Measurements from ENCODE around the gene ADRA2B. TPM values are rescaled to one million over a fixed set of nuclear protein-coding genes. Genes with fewer than 3 reads are reported as not detected.
"Not testable (repeated sequence)": the region's sequence is repeated elsewhere in the genome, so short reads cannot be mapped to it uniquely, and the experiment has no call there.

The ADRA2B gene
- total RNA-seq, 2 donors from 2014 or later: 0.54 to 0.90 TPM

DNA sequence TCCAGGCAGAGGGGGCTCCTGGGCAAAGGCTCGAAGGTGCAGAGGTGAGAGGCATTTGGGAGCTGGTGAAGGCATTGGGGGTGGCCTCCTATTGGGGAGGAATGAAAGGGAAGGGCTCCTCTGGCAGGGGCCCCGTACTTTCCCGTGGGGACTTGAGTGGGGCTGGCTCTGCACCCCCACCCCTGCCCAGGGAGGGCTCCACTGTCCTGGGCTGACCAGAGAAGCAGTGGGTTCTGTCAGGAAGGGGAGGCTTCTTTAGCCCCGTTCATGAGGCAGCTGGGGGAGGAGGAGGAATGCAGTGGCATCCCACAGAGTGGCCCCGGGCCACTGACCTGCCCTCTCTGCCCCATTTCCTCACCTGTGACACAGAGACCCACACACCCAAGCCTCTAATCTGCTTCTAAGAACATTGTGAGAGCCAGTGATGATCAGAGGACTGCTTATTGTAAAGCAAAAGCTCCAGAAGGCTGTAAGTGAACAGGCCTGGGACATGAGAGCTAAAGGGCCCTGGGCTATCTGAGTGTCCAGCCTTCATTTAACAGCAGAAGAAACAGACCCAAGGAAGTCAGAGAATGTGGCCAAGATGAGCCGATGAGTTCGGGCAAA, 43.1 kb downstream of the ADRA2B start:
- Histone ChIP-seq H3K36me3 (no peaks in the 10 kb centered on the region), H3K4me1 (no peaks in the 10 kb centered on the region), H3K27me3 (no peaks in the 10 kb centered on the region), H3K4me3 (no peak overlapping the region), H3K9me3 (no peaks in the 10 kb centered on the region), H3K9ac (ENCODE audit: low read depth in 2 of 2, low read length in 2 of 2) (no peak overlapping the region), H3K27ac (no peak overlapping the region)
- intact Hi-C loops (cut with DNase I): no loop called here
- TF ChIP-seq, protein P1, sequence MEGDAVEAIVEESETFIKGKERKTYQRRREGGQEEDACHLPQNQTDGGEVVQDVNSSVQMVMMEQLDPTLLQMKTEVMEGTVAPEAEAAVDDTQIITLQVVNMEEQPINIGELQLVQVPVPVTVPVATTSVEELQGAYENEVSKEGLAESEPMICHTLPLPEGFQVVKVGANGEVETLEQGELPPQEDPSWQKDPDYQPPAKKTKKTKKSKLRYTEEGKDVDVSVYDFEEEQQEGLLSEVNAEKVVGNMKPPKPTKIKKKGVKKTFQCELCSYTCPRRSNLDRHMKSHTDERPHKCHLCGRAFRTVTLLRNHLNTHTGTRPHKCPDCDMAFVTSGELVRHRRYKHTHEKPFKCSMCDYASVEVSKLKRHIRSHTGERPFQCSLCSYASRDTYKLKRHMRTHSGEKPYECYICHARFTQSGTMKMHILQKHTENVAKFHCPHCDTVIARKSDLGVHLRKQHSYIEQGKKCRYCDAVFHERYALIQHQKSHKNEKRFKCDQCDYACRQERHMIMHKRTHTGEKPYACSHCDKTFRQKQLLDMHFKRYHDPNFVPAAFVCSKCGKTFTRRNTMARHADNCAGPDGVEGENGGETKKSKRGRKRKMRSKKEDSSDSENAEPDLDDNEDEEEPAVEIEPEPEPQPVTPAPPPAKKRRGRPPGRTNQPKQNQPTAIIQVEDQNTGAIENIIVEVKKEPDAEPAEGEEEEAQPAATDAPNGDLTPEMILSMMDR (IDR thresholded peaks at IDR 0.05): no peak
- DNase-seq: no peak

DNA sequence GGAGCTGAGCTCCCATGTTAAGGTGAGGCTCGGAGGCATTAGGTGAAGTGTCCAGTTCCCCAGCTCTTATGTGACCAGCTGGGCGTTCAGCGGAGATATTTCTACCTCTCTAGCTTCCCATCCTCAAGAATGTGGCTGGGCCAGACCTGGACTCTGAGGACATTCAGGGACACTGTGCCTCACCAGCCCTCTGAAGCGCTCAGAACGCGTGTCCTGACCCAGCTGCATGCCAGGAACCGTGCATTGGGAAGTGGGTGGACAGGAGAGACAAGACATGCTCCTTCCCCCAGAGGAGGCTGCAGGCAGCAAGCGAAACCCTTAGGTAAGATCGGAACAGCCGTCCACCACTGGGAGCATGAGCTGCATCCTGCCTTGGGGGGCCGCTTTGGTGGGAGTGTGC, 43.6 kb downstream of the ADRA2B start:
- Histone ChIP-seq H3K4me3 (no peak overlapping the region), H3K27ac (no peak overlapping the region), H3K36me3 (no peaks in the 10 kb centered on the region), H3K9me3 (no peaks in the 10 kb centered on the region), H3K27me3 (no peaks in the 10 kb centered on the region), H3K9ac (ENCODE audit: low read depth in 2 of 2, low read length in 2 of 2) (no peak overlapping the region), H3K4me1 (no peaks in the 10 kb centered on the region)
- DNase-seq: no peak
- TF ChIP-seq, protein P1 (IDR thresholded peaks at IDR 0.05): no peak
- intact Hi-C loops (cut with DNase I): no loop called here

GRCh38 chr2:96071977-96072491, 44.3 kb downstream of the ADRA2B start:
- H3K9me3 ChIP-seq; H3K4me1 ChIP-seq; H3K4me3 ChIP-seq; H3K9ac ChIP-seq (ENCODE audit: low read depth in 2 of 2, low read length in 2 of 2); H3K27ac ChIP-seq; H3K27me3 ChIP-seq; DNase-seq; intact Hi-C loops (cut with DNase I); H3K36me3 ChIP-seq: not testable (repeated sequence)

- H3K27me3 ChIP-seq; intact Hi-C loops (cut with DNase I); H3K36me3 ChIP-seq; DNase-seq; H3K4me3 ChIP-seq; H3K4me1 ChIP-seq; H3K27ac ChIP-seq; H3K9me3 ChIP-seq; H3K9ac ChIP-seq (ENCODE audit: low read depth in 2 of 2, low read length in 2 of 2): not testable (repeated sequence)
Measured at GRCh38 chr2:96071087-96071976, 45.0 kb downstream of the ADRA2B start.

DNA sequence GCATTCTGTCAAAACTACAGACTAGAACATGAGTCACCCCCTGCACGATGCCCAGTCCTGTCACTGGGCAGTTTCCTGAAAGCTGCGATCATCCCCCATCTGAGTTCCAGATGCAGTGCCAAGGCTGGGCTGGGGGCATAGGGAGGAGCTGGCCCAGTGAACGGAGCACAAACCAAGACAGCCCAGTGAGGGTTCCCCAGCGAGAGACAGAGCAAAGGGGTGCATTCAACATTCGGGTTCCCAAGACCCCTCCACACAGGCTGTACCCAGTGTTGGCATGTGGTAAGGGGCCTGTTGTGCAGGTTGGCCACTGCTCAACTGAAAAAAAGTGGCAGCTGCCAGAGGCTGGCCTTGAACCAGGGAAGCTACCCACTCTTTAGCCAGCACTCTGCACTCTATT, 46.0 kb downstream of the ADRA2B start:
- intact Hi-C loops (cut with DNase I): not testable (repeated sequence)

GRCh38 chr2:96069878-96070277, 46.5 kb downstream of the ADRA2B start:
- intact Hi-C loops (cut with DNase I); H3K9me3 ChIP-seq; H3K4me1 ChIP-seq; H3K27ac ChIP-seq; H3K27me3 ChIP-seq; H3K9ac ChIP-seq (ENCODE audit: low read depth in 2 of 2, low read length in 2 of 2); DNase-seq; H3K36me3 ChIP-seq; H3K4me3 ChIP-seq: not testable (repeated sequence)

More for the DNA sequence above, 46.0 kb downstream of the ADRA2B start:
- not testable (repeated sequence) for H3K4me3 ChIP-seq; H3K36me3 ChIP-seq; DNase-seq; H3K9me3 ChIP-seq; H3K4me1 ChIP-seq; H3K27ac ChIP-seq; H3K9ac ChIP-seq (ENCODE audit: low read depth in 2 of 2, low read length in 2 of 2); H3K27me3 ChIP-seq

DNA sequence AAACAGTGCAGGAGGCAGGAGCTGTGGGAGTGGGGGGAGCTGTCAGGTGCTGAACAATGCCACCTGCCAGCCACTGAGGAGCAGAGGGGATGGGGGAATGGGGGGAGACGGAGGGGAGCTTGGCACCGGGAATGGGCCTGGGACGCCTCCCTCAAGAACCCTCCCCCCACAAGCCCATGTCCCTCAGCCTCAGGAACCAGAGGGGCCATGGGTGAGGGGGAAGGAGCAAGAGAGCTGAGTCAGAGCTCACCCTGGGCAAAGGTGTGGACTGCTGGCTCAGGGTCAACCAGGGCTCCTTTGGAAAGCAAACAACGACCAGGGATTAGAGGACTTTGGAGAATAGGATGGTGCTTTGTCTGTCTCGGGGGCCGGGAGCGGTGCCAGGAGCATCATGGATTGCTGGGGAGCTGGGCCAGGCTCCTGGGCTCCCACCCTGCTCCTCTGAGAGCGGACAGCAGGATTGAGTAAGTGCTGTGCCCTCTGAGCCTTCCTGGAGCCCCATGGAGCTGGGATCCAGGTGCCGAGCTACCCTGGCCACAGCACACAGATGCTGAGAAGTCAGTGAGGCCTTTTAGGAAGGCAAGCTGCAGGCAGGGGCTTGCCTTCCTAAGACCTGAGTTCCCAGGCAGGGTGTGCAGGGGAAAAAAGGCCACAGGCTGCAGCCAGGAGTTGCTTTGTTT, 48.3 kb downstream of the ADRA2B start:
- H3K4me1 ChIP-seq; H3K27ac ChIP-seq; H3K36me3 ChIP-seq; H3K4me3 ChIP-seq; H3K27me3 ChIP-seq; H3K9me3 ChIP-seq; intact Hi-C loops (cut with DNase I); H3K9ac ChIP-seq (ENCODE audit: low read depth in 2 of 2, low read length in 2 of 2): not testable (repeated sequence)
- DNase-seq: peak; percentile 22

DNA sequence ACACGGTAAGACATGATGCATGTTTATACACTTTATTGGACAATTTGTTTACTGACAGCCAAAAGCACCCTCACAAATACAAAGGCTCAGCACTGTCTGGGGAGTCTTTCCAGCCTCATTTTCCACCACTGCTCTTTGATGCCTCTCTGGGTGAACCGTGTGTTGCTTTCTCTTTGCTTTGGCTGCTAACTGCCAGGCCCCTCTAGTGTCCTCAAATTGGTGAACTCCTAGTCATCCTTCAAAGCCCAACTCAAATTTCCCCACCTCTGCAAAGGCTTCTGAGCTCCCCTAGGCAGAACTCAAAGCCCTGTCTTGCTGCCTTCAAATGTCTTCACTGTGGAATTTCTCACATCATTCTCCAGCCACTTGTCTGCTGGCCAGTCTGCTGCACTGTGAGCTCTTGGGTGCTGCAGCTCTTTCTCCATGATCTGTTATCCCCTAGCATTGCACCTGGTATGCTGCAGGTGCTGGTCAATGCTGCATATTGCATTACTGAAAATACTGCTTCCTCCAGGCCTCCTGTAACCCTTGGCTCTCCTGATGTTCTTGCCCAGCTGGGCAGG, 49.2 kb downstream of the ADRA2B start:
- H3K9me3 ChIP-seq; H3K4me1 ChIP-seq; H3K36me3 ChIP-seq; intact Hi-C loops (cut with DNase I); H3K27ac ChIP-seq; H3K9ac ChIP-seq (ENCODE audit: low read depth in 2 of 2, low read length in 2 of 2); H3K4me3 ChIP-seq; H3K27me3 ChIP-seq: not testable (repeated sequence)
- peak; percentile 15 for DNase-seq

- H3K4me3 ChIP-seq; DNase-seq; intact Hi-C loops (cut with DNase I); H3K9me3 ChIP-seq; H3K27me3 ChIP-seq; H3K36me3 ChIP-seq; H3K4me1 ChIP-seq; H3K27ac ChIP-seq; H3K9ac ChIP-seq (ENCODE audit: low read depth in 2 of 2, low read length in 2 of 2): not testable (repeated sequence)
Measured at GRCh38 chr2:96066511-96066910, 49.9 kb downstream of the ADRA2B start.

- H3K9ac ChIP-seq (ENCODE audit: low read depth in 2 of 2, low read length in 2 of 2); H3K27ac ChIP-seq; H3K9me3 ChIP-seq; H3K36me3 ChIP-seq; H3K4me3 ChIP-seq; H3K4me1 ChIP-seq; H3K27me3 ChIP-seq; intact Hi-C loops (cut with DNase I): not testable (repeated sequence)
- DNase-seq: peak; percentile 16
Measured at GRCh38 chr2:96065954-96066353, 50.4 kb downstream of the ADRA2B start.

Data from colonic mucosa (tissue), 4 donors.